Measurements from ENCODE around the gene MFNG.

DNA sequence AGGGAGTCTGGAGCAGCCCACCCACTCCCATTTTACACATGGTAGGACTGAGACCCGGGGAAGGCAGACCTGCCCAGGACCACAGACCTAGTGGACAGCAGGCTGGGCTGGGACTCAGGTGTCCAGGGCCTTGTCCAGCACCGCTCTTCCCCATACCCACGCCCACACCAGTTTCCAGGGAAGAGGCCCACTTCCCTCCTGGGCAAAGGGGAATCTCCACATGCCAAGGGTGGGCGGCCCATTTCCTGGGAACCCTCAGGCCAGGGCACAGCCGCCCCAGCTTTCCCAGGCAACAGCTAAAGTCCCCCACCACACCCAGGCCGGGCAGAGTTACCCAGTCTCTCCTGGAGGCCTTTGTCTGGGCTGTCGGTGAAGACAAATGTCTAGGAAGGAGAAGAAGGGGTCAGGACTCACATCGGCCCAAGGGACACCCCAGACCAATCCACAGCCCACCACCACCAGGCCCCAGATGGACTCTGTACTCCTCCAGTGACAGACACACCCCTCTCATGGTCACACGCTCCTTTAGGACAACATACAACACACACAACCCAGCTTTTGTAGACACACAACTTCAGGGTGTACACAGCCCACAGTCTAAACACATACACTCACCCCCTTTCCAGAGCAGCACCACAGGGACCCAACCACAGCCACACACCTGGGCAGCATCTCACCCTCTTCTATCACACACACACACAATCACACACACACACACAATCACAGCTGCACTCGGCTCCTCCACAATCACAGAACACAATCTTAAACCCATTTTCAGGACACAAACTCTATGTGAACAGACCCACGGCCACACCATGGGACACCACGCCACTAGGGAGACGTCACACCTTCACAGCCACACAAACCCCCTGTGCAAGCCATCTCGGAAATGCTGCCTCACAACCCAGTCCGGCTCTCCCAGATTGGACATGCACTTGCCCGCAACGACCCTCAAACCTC is 5.5 kb downstream of the MFNG start:
- TF ChIP-seq, protein P1, sequence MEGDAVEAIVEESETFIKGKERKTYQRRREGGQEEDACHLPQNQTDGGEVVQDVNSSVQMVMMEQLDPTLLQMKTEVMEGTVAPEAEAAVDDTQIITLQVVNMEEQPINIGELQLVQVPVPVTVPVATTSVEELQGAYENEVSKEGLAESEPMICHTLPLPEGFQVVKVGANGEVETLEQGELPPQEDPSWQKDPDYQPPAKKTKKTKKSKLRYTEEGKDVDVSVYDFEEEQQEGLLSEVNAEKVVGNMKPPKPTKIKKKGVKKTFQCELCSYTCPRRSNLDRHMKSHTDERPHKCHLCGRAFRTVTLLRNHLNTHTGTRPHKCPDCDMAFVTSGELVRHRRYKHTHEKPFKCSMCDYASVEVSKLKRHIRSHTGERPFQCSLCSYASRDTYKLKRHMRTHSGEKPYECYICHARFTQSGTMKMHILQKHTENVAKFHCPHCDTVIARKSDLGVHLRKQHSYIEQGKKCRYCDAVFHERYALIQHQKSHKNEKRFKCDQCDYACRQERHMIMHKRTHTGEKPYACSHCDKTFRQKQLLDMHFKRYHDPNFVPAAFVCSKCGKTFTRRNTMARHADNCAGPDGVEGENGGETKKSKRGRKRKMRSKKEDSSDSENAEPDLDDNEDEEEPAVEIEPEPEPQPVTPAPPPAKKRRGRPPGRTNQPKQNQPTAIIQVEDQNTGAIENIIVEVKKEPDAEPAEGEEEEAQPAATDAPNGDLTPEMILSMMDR (IDR thresholded peaks at IDR 0.05; ENCODE audit: poor library complexity), result no peak
- no peak for TF ChIP-seq EZH2 (IDR thresholded peaks at IDR 0.05; ENCODE audit: borderline replicate concordance)

Data from hepatocyte (in vitro differentiated cells).